ENCODE results near the gene KCNQ1.

Gene KCNQ1

DNA sequence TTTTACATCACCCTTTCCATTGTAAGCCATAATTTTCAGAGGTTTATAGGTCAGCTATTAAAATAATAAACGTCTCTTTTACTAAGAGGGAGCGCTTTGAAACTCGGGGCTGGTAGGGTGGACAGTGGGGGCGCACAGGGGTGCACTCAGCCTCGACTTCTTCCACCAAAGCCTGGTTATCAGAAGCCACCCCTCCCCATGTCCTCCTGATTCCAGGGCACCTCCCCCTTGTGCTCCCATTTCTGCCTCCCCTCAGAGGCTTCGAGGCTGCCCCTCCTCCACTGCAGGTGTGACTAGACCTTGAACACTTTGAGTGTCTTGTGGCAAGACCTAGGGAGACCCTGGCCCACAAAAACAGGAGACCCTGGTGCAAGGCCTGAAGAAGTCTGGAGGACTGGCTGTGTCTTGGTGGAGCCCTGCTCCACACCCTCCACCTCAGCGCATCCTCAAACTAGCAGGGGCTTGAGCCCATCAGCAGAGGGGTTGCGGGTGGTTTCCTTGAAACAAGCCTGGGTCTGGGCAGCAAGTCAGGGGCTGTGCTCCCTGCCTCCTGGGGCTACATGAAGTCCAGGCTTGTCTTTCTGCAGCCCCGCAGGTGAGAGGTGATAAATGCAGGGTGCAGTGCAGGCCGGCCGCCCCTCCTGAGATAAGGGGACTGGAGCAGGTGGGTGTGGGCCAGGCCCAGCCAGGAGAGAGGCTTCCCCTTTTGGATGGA, 437.7 kb downstream of the KCNQ1 start:
- no peak for DNase-seq

DNA sequence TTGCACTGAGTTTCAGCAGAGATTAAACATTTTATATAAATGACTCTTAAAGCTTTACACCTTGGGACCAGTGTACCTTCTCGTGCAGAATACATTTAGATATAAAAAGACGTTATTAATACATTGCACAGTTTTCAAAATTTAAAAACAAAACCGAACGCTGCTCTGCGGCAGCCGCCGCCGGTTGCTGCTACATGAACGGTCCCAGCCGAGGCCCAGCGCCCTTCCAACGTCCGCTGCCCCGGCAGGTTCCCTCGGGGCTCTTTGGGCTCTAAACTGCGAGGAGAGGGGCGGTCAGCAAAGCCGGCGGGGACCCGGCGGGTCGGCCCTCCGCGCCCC, 438.8 kb downstream of the KCNQ1 start:
- DNase-seq = no peak

DNA sequence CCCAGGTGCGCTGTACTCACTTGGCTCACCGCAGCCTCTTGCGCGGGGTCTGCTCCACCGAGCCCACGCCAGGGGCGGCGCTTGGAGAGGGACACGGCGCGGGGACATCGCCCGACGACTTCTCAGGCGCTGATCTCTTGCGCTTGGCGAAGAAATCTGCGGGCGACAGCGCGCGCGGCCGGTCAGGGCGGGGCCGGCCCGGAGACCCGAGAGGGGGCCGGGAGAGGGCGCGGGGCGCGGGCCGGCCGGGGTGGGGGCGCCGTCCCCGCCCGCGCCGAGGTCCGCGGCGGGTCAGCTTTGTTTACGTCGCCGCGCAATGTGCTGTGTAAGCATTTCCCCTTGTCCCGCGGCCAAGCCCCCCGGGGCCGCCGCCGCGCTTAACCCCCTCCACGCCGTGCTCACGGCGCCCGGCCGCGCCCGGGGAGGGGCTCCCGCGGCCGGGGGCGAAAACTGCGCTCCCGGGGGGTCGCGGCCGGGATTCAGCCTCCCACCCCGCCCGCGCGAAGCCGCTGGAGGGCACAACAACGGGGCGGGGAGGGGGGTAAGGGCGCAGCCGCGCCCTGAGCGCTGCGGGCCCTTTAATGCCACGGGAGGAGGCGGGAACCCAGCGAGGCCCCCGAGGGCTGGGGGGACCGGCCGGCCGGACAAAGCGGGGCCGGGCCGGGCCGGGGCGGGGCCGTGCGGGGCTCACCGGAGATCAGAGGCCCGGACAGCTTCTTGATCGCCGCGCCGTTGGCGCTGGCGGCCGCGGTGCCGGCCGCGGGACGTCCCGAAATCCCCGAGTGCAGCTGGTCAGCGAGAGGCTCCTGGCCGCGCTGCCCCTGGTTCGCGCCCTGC, 439.4 kb downstream of the KCNQ1 start:
- no peak for DNase-seq

DNA sequence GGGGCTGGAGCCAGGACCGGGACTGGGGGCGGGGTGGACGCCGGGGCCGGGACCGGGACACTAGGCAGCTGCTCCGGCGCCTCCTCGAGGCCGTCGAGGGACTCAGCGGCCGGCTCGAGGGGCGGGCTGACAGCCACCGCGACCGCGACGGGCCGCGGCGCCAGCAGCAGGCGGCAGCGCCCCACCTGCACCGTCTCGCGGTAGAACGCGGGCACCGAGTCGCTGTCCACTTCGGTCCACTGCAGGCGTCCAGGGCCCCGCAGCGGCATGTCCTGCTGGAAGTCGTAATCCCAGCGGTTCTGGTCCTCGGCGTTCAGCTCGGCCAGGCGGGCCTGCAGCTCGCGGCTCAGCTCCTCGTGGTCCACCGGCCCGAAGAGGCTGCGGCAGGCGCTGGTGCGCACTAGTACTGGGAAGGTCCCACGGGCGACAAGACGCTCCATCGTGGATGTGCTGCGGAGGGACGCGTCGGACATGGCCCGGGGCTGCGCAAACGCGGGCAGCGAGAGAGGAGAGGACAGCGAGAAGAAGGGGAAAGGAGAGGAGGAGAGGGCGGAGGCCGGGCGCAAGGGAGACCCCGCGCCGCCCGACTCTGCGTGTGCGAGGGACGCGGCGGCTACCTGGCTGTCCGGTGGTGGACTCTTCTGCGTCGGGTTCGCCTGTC, 440.3 kb downstream of the KCNQ1 start:
- DNase-seq = no peak

DNA sequence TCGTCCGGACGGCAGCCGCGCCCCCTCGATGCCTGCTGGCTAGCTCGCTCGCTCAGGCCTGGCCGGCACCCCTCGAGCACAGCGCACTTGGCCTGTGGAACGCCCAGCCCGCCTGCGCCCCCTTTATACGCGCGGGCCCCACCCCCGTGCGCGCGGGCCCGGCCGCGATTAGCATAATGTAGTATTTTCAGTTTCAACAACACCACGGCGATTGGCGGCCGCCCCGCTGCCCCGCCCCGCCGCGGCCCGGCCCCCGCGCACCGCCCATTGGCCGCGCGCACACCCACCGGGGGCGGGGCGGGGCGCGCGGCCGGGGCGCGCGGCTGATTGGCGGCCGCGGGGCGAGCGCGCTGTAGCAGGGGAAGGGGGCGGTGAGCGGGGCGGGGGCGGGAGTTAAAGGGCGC, 440.9 kb downstream of the KCNQ1 start, which contains the start of gene CDKN1C:
Gene CDKN1C (minus strand): TSS at position 98 of the 404 bp plus-strand sequence. CDS start 319 bp downstream, outside the sequence.
- DNase-seq = peak; percentile 84

DNA sequence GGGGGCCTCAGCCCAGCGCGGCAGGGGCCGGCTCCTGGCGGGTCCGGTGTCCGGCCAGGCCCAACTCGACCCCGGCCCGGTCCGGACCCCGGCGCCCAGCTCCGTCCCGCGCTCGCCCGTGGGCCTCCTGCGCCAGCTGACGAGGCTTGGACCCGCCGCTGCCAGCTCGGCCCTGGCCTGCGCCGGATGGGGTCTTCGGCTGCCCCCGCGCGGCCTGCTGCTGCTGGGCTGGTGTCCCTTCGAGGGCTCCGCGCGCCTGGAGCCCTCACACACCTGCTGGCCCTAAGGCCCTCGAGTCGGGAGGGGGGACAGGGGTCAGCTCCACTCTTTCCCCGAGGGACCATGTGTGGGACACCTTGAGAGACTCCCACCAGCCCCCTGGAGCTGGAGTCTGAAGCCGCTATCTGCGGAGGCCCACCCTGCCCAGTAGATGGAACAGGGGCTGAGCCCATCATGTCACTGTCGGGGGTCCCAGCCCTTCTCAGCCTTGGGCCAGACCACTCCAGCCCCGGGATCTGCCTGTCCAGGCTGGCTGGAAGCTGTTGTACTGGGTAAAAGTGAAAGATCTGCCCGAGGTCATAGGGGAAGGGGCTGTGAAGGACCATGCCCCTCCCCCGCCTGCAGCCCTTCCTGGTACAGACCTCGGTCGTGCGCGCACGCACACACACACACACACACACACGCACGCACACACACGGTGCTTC, 441.5 kb downstream of the KCNQ1 start:
- no peak for DNase-seq

DNA sequence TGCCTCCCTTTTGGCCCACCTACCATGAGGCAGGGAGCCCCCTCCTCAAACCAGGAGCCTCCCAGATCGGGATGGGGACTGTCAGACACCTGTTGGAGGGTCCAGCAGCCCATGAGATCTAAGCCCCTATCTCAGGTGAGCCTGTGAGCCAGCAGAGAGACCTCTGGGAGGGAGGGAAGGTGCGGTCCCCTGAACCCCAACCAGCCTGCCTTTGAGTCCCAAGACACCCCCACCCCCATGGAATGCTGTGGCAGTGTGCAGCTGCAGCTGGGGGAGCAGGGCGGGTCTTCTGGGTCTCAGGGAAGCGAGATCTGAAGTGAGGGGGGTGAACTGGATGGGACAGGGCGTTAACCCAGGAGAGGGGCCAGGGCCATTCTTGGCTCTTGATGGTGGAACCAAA, 442.1 kb downstream of the KCNQ1 start:
- no peak for DNase-seq

DNA sequence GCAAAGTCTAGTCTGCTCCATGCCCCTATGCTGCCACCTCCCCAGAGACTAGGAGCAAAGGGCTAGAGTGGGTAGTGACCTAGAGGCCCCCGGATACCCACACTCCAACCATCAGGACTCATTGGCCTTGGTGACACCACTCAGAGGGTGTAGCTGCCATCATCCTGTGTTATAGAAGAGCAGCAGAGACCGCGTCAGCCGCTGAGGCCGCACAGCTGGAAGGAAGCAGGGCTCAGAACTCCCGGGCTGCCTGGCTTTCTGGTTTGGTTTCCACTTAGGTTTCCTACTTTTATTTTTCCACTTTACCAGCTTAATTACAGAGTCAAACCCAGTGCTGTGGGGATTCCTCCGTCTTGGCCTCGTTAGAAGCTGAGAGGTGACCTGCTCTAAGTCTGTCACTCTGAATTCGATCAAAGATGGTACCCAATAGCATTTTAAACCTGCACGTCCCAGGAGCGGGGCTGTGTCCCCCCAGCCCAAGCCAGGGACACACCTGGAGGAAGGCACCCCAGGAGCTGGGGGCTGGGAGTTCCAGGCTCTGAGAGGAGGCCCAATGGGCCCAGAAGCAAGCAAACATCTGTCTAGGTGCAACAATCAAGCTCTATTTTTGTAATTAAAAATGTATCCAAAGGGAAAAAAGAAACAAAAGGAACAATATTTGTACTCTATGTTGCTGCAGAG, 442.8 kb downstream of the KCNQ1 start:
- DNase-seq = no peak

DNA sequence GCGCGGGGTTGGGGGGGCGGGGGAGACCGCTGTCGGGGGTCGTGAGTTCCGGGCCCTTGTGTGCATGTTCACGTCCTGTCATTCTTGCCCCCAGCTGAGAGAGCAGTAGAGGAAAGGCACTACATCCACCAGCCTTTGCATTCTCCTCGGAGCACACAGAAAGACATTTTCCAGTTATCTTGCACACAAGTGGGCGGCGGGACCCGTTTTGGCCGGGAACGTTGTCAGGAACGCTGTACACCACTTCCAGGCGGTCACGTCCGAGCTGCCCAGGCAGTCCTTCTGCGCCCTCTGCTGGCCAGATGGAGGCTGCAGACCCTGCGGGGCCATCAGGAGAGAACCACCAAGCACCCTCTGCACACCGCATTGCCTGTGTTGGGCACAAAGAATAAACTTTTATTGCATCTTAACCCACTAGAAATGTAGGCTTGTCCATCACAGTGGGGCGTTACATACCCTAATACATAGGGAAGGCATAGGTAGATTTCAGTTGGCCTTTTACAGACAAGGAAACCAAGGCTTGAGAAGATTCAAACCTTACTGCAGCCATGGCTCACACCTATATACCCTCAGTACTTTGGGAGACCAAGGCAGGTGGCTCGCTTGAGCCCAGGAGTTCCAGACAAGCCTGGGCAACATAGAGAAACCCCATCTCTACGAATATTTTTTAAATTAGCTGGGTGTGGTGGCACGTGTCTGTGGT, 443.6 kb downstream of the KCNQ1 start:
- peak; percentile 76 for DNase-seq

DNA sequence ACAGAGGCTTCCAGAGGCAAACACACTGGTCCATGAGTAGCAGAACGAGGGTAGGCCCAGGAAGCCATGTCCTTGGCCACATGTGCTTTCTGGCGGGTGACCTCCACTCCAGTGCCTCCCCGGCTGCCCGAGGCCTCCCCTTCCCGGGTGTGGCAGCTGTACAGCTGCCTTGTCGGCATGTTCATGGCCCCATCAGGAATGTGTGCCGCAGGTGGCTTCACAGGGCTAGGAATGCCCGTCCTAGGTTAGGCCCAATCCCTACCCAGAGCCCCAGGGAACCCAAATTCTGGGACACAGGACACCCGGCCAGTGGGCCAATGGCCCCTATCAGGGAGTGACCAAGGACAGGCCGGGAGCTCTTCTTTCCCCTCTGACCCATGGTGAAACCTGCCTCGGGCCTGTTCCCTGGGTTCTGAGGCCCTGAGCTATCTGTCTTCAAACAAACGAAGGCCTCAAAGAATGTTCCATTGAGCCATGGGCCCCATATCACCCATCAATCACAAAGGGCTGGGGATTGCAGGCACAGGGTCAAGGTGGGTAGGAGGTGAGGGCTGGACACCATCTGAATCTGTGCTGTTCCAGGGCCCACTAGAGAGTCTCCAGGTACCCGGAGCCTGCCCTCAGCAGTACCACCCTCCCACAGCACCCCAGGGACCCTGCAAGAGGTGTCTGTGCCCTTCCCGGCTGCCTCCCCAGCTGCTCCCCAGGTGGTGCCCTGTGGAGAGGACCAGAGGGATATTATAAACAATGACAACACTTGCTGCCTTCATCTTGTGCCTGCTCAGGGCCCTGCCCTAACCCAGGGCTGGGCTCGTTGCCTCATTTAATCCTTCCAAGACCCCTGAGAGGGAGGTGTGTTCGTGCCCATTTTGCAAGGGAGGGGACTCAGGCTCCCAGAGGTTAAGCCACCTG, 444.8 kb downstream of the KCNQ1 start:
- no peak for DNase-seq

DNA sequence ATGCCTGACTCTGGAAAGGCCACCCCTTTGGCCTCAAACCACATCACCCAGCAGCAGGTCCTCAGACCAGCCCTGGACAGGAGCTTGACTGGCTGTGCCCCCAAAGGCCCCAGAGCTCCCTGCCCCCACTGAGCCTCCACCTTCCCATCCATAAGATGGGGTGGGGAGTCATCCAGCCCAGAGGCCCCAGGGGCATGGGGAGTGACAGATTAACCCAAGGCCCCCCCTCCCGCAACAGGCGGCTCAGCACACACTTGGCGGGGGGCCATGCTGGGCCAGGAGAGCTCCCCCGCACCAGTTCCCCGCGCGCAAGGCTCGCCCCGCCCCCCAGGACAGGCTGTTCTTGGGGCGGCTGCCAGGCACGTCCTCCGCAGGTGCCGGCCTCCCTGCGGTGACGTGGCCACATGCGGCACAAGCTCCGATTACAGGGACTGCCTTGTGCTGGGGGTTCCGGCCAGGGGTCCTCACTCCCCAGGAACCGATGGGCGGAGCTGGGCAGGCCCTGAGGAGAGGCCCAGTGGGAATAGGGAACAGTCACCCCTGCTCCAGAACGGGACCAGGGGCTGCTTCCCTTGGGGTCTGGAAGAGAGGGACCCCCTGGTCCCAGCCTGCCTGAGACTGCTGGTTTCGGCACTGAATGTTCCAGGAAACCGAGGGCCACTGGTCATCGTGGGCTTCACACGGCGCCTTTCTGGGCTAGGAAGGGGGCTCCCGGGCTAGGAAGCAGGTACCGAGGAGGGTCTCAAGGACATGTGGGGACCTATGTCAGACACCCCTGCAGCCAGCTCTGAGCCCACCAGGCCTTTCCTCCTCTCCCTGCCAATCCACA, 445.9 kb downstream of the KCNQ1 start:
- DNase-seq = no peak

DNA sequence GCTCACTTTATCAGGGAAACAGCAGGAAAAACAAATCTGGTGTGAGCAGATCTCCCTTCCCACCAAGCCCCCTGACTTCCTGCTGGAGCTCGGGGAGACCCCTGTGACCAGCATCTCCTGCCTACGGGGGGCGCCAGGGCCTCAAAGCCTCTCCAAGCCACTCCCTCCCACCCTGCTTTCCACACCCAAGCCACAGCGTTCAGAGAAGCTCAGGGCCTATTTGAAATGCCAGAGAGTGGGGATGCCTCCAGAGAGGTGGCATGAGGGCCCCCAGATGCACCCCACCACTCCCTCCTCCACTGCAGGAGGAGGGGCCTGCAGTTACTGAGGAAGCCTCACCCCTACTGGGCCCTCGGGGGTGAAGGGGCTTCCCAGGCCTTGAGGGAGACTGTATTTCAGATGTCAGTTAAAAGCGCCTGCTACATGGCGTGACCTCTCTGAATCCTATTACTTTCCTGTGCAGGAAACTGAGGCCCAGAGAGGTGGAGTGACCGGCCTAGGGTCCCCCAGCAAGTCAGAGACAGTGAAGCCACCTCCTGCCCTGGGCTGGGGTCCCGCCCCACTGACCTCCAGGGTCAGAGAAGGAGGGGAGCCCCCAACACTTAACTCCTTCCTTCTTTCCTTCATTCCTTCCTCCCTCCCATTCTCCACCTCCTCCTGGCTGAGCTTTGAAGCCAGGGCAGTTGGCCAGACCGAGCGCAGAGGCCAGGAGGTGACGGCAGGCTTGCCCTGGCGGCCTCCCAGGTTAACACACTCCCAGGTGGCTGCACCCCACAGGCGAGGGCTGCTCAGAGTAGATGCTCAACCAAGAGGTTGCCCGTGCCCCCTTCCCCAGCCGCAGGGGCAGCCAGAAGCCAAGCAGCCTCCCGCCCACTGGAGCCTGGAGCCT, 446.8 kb downstream of the KCNQ1 start:
- DNase-seq = no peak

DNA sequence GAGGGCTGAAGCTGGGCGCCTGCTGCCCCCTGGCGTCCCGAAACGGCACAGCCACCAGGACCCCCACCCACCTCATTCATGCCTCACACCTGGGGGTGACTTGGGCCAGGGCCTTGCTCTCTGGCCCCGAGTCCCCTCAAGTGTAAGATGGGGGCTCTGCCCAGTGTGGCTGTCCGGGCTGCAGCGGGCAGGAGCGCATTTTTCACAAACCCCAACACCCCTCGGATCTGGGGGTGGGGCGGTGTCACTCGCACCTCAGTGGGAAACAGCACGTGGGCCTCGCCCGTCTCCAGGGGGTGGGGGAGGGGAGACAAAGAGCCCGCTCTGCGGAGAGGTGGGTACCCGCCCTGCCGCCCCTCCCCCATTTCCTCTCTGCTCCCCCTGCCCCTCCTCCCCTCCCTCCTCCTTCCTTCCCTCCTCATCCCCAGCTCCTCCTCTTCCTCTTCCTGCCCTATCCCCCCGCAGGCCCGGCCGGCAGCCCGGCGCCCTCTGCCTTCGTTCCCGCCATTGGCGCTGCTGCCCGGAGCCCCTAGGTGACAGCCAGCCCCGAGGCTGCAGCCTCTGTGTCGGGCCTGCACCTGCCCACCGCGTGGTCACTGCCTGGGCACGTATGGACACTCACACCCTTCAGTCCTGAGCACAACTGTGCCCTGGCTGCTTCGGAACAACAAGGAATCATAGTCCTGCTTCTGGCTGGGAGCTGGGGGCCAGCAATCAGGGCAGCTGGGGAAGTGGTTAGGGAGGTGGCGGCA, 447.6 kb downstream of the KCNQ1 start:
- DNase-seq = peak; percentile 52

DNA sequence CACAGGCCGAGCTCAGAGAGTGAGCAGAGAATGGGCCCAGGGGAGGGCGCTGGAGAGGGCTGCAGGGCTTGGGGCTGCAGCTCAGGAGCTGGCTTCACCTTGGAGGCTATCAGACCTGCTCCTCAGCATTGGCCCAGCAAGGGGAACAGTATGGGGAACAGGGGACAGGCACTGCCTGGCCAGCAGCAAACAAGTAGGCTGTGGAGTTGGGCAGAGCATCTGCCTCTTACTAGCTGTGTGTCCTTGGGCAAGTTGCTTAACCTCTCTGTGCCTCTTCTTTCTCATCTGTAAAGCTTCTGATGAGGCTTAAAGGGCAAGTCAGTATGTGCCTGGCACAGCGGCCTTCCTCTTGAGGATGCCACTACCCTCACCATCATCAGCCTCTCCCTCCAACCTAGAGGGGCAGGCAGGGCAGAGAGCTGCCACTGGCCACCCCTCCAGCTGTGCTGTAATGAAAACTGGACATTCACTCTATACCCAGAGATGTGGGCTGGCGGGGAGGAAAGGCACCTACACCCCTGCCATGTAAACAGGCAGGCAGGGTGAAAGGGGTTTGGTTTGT, 448.2 kb downstream of the KCNQ1 start:
- peak; percentile 42 for DNase-seq

DNA sequence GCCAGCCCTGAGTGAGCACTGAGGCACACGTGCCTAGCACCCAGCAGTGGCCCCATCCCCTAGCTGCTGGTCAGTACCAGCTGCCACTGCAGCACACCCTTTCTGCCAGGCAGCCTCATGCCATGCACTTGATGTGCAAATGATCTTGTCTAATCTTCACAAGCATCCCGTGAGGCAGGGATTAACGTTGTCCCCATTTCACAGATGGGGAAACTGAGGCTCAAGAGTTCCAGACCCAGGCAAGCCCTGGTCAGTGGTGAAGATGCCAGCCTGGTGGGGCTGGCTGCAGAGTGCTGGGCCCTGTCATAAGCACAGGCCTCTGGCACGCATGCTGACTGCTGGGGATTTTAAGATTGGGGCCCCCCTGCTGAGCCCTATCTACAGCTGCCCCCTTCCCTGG, 449.1 kb downstream of the KCNQ1 start:
- no peak for DNase-seq

DNA sequence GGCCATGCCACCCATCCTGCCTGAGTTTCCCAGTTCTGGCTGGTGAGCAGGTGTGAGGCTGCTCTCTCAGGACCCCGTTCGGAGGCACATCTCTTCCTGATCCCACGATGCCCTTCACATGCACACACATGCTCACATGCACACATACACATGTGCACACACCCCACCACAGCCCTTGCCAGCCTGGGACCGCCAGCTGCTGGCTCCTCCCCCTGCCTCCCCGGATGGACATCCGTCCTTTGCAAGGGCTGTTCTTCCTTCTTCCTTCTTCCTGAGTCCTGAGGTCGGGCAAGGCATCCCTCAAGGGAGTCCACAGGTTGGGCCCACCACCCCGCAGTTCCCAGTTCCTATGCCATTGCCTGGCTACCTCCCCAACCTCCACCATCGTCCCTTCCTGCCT, 451.2 kb downstream of the KCNQ1 start:
- no peak for DNase-seq

DNA sequence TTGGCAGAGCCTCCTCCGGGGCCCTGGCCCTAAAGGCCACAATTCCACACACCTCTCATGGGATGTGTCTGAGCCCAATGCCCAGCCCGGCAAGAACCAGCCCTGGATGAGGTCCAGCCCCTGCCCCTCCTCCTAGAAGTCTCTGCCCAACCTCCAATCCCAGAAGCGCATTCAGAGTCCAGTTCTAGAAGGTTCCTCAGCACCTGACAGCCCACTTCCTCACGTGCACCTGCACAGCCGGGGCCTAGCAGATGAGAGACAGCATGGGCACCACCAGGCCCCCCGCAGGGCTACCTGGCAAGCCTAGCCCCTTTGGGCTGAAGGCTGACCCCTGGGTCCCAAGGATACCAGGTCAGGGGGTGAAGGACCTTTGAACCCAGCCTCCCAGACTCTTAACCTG, 452.2 kb downstream of the KCNQ1 start:
- no peak for DNase-seq
